LNCAP (cell line): ENCODE measurements around the gene STK40.

ENCODE experiments used
- TF ChIP-seq, protein P1 (sequence below): fragments of 450-650 bp; IDR thresholded peaks from 2 replicates; pipeline ENCODE4 v1.5.1; 2017; ENCODE audit warnings: mild to moderate bottlenecking

STK40 gene

GRCh38 chr1:36385410-36386264, at the start of gene STK40:
Gene STK40, minus strand, starts transcription at chr1:36385924. Its CDS starts 24,592 bp downstream, at chr1:36361332.
- TF ChIP-seq, protein P1, sequence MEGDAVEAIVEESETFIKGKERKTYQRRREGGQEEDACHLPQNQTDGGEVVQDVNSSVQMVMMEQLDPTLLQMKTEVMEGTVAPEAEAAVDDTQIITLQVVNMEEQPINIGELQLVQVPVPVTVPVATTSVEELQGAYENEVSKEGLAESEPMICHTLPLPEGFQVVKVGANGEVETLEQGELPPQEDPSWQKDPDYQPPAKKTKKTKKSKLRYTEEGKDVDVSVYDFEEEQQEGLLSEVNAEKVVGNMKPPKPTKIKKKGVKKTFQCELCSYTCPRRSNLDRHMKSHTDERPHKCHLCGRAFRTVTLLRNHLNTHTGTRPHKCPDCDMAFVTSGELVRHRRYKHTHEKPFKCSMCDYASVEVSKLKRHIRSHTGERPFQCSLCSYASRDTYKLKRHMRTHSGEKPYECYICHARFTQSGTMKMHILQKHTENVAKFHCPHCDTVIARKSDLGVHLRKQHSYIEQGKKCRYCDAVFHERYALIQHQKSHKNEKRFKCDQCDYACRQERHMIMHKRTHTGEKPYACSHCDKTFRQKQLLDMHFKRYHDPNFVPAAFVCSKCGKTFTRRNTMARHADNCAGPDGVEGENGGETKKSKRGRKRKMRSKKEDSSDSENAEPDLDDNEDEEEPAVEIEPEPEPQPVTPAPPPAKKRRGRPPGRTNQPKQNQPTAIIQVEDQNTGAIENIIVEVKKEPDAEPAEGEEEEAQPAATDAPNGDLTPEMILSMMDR, result no peak

- TF ChIP-seq, protein P1, result no peak
Measured at GRCh38 chr1:36433102-36433501, 47.4 kb upstream of the STK40 start.

DNA sequence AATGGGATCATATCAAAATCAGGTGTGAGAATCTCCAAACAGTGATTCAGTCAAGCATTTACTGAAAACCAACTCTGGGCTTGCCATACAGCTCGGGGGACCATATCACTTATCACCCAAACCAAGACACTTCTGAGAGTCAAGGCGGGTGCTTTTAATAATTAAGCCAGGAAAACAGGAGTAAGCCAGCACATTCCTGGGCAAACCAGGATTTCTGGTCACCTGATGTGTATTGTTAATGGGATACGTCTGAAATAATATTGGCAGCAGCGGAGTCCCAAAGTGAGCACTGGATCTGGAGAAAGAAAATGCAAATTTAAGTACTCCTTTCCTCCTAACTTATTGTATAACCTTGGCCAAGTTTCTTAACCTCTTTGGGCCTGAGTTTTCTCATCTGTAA, 46.9 kb upstream of the STK40 start:
- TF ChIP-seq, protein P1, result no peak

DNA sequence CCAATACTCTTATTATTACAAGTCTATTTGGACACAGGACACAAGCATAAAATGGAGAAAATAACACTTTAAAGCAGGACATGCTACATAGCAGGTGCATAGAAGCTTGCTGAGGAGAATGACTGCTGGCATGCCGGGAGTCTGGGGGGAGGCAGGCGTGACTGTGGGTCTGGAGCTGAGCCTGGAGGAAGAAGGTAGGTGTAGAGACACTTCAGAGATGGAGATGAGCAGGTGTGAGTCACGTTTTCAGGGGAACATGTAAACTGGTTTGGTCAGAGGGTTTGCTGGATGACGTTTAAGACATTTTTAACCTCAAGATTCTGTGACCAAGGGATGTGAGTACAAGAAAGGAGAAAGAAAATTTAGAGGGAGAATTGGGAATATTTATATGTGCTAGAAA, 40.1 kb upstream of the STK40 start:
- TF ChIP-seq, protein P1, result no peak

- TF ChIP-seq, protein P1, result no peak
Measured at GRCh38 chr1:36421649-36422048, 35.9 kb upstream of the STK40 start.

DNA sequence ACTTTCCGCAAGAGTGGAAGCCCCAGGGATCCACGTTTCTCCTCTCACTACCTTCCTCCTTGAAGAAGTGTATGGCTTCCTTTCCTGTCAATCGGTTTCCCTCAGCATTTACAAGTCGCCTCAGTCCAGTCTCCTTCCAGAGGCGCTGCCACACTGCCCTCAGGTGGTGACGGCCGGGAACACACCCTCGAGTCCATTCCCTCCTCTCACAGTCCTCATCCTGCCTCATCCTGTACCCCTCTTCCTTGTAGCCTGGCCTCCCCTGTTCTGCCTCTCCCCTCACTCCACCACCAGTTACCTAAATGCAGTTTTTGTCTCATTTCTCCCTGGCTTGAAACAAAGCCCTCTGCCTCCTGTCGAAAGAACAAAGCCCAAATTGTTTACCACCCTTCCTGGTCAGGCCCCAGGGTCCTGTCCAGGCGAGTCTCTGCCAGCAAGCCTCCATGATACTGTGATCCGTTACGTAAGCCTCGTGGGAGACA, 35.2 kb upstream of the STK40 start:
- TF ChIP-seq, protein P1, result peak; percentile 90

DNA sequence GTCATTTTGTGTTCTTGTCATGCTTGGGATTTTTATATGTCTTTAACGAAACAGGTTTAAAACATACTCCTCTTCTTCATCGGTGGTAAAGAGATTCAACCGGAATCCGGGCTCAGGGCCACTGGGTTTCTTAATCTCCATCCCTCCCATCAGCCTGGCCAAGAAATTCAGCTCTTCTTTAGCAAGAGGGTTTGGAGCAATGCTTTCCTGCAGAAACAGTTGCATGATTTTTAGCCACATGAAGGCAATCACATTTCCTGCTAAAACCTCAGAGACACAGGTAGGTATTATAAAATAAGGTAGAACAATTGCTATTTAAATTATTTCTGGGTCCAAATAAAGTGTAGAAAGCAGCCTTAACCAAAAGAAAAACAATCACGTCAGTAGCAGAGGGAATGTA, 34.7 kb upstream of the STK40 start:
- TF ChIP-seq, protein P1, result no peak
